T follicular helper cell (primary cell): ENCODE measurements around the gene LIMK2.
"Not testable (repeated sequence)": the region's sequence is repeated elsewhere in the genome, so short reads cannot be mapped to it uniquely, and the experiment has no call there.

Experiments used
- DNase-seq: peaks from one replicate; pipeline ENCODE4 v3.0.0-alpha.2; 2020; ENCODE audit warnings: low read depth
- total RNA-seq, 2 experiments: gene quantifications; one replicate each; lab custom pipeline; 2026; lab: John Stamatoyannopoulos, UW

Gene LIMK2
- 23.5 to 39.0 reads per million in 2 experiments for total RNA-seq

DNA sequence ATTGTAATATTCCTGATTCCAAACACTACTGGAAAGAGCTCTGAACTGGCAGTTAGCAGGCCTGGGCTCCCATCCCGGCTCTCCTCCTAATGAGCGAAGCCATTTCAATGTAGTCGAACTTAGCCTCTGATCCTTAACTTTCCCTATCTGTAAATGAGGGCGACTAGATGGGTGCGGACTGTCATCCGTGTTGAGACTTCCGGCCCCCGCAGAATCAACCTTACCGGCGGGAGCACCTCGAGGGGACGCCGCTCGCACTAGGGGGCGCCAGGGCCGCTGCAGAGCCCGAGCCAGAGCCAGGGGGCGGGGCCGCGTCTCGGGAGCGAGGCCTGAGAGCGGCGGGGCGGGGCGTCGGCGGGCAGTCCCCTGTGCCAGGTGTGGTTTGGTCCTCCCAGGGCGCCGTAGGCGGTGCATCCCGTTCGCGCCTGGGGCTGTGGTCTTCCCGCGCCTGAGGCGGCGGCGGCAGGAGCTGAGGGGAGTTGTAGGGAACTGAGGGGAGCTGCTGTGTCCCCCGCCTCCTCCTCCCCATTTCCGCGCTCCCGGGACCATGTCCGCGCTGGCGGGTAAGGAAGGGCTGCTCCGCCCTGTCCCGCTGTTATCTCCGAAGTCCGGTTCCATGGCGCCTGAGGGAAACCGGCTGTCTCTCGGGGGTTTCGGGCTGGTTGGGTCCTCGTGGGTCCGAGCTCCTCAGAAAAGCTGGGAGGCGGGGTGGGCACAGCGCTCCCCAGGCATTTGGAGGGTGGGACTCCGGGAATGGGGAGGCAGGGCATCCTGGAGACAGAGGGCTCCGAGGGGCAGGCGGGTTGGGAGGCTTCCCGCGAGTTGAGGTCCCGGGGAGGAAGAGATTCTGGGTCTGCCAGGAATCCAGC is at the start of gene LIMK2:
Gene LIMK2 (plus strand): TSS at position 437 of the 869 bp plus-strand sequence. CDS start 111 bp downstream, at position 548.
- DNase-seq, result peak; percentile 95

DNA sequence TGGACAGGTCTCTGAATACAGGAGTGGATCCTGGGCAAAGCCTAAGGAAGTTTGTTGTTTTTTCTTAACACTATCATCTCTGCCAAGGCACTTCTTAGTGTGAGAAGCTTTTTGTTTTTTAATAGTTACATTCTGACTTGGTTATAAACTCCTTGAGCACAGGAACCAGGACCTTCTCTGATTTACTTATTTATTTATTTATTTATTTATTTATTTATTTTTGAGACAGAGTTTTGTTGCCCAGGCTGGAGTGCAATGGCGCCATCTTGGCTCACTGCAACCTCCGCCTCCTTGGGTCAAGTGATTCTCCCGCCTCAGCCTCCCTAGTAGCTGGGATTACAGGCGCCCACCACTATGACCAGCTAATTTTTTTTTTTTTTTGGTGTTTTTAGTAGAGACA is 41.1 kb upstream of the LIMK2 start:
- no peak for DNase-seq

DNA sequence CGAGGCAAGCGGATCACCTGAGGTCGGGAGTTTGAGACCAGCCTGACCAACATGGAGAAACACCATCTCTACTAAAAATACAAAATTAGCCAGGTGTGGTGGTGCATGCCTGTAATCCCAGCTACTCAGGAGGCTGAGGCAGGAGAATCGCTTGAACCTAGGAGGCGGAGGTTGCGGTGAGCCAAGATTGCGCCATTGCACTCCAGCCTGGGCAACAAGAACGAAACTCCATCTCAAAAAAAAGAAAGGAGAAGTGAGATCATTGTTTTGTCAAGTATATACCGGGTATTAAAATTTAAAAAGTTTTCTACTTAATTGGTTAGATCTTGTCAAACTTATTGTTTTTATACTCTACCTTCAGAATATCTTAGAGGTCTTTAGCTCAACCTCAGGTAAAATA is 40.4 kb upstream of the LIMK2 start:
- not testable (repeated sequence) for DNase-seq

DNA sequence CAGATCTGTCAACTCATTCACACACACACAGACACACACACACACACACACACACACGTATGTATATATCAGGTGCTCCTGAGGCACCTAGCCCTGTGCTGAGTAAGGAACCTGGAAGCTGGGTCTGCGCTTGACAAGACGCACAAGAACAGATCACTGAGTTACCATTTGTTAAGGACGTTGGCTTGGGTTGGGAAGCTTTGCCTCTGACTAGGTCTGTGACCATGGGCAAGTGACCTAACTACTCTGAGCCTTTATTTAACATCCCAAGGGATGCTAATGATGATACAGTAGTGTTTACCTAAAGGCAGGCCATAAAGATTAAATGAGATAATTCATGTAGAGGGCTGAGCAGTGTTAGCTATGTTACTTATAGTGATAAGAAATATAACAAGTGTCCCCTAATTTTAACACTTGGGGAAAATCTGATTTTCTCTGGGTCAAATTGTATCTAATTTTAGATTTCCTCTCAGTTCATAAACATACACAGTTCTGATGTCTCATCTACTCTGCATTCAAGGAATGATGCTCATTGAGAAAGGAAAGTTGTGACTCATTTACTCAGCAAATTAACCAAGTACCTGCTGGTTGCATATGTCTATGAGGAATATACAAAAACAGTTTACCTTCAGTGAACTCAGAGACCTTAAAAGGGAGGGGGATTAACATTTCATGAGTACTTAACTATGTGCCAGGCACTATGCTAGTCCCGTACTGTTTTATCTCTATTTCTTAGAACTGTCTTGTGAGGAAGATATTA is 38.5 kb upstream of the LIMK2 start:
- DNase-seq, result no peak

DNA sequence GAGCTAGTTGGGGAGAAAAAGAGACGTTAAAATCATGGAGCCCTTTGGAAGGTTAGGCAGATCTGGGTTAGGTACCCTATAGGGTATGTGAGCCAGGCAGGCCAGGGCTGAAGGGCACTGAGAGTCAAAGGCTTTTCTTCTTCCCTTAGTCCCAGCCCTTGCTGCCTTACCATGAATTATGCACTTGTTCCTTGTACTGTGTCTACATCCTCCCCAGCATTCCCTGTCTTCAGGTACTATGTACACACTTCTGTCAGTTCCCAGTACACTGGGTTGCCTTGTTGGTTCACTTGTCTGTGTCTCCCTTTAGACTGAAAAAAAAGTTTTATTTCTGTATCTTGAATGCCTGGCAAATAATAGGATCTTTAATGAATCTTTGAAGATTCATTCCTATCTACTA is 35.2 kb upstream of the LIMK2 start:
- DNase-seq, result no peak

DNA sequence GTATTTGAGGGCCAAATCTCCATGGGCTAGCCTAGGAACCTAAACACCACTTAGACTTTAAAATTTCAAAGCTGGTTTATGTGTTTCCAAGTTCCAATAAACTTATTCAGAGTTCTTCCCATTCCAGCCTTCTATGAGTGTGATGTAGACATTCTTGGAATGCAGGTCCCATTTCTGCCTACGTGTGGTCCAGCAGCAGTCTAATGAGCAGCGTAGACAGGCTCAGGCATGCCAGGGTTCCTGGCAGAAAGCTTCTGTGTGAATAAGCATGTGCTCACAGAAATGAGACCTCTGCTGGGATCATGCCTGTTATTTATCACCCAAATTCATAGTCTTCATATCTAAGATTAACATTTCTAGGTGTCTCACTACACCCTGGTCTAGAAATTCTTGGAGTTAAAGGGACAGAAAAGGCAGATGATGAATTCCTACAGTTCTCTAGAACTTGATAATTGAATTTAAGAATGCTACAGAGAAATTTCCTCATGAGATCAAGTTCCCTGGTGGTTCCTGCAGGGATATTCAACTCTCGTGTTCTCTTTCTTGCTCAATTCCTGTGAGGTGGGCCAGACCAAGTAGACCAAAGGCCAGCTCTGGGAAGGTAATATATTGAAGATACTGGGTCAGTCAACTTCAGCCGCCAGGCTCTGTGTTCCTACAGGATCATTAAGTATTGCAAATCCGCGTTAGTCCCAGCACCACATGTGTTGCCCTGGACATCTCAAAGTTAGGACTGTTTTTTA is 34.5 kb upstream of the LIMK2 start:
- DNase-seq, result no peak

DNA sequence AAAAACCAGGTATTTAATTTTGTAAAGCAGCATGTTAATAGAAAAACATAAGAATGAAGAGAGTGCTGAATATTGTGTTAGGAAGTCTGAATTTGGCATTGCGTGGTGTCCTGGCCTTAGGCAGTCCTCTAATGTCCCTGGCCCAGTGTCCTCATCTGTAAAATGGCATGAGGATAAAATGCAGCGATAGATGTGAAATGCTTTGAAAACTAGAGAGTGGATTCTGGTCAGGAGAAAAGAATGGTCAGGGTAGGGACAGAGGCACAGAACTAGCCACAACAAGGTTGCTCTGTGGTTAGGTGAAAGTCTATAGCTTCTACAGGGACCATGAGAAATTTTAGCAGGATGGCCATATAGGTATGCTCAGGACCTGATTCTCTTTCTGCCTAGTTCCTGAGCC is 33.2 kb upstream of the LIMK2 start:
- DNase-seq, result no peak

DNA sequence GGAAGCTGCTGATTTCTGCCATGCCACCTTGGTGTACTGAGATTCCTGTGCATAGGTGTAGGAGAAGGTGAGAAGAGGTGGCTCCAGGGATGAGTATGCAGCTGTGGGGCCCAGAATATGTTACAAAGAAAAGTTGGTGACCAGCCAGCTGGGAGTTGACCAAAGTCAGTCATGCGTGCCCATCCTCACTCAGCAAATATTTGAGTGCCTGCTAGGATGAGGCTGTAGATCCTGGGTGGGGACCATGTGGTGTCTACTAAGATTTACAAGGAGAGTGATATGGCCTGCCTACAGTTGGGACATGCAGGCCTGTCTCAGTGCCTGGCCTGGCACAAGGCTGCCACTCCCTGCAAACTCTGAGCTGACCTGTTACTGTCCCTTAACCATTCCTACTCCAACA is 32.8 kb upstream of the LIMK2 start:
- DNase-seq, result no peak

DNA sequence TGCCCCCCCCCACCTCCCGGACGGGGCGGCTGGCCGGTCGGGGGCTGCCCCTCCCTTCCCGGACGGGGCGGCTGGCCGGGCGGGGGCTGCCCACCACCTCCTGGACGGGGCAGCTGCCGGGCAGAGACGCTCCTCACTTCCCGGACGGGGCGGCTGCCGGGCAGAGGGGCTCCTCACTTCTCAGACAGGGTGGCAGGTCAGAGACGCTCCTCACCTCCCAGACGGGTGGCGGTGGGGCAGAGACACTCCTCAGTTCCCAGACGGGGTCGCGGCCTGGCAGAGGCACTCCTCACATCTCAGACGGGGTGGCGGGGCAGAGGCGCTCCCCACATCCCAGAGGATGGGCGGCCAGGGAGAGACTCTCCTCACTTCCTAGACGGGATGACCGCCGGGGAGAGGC is 28.1 kb upstream of the LIMK2 start:
- no peak for DNase-seq

DNA sequence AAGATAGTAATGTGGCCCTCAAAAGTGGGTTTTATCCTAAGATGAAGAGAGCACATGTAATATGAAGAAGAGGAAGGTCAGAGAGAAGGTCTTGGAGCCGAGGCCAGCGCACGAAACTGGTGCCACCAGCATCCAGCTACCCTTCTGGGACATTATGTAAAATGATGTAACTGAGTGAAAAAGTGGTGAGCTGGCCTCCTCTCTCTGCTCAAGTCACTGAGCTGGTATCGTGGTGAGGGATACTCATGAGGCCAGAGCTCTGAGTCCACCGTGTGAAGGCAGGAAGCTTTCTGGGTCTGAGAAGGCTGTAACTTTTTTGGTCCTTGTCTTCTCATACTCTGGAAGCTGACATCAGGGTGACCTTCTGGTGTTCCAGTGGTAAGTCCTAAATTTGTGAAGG is 27.0 kb upstream of the LIMK2 start:
- DNase-seq, result no peak

DNA sequence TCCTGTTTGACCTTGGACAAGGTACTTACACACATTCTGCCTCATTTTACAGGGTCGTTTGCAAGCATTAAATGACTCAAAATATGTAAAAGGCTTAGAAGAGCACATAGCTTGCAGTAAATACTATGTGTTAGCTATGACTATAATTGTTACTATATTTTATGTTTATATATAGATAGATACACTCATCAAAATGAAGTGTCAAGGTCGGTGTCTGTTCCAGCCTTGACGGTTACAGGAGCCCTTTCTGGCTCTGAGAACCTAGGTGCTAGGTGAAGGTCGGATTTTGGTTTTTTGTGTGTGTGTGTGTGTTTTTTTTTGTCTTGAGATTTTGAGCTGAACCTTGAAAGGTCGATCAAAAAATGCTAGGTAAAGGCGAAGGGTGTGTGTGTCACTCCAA is 24.5 kb upstream of the LIMK2 start:
- DNase-seq, result no peak

DNA sequence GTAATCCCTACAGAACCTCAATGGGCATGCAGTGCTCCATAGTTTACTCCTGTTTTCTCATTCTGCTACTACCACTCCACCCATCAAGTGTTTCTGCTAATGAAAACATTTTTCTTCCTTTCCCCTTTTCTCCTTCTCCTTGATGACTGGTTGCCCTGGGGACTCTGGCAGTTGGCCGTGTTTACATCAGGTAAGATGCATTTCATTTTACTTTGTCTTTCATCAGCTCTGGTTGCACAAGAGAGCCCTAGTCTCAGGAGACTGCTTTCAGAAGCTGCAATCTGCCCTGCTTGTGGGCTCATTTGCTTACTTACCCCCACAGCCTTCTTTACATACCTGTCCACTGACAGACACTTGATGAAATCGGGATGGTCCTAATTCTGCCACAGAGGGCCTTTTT is 19.6 kb upstream of the LIMK2 start:
- DNase-seq, result no peak

DNA sequence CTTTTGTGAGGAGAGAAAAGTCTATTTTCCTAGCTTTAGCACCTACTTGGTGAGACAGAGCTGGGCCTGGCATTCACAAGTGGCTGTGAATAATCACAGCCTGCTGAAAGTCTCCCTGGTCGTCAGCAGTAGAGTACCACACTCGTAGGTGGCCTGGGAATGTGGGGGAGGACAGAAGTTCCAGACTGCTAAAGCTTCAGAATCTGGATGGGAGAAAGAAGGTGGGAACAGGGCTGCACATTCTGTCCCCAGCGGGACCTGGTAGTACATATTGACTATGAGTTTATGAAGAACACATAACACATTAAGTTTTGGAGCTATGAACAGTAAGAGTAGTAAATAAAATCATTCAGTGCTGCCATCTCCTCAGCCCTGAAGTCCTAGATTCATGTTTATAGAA is 19.0 kb upstream of the LIMK2 start:
- DNase-seq, result no peak

DNA sequence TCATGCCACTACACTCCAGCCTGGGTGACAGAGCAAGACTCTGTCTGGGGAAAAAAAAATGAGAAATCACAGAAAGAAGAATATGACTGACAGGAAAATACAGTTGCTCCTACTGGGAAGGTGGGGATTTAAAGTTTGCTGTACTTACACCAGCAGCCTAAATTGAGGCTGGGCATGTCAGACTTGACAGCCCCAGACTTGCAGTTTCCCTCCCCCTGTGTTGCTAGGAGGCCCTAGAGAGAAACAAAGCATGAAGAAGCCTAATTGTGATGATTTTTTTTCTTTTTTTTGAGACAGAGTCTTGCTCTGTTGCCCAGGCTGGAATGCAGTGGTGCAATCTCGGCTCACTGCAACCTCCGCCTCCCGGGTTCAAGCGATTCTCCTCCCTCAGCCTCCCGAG is 17.4 kb upstream of the LIMK2 start:
- not testable (repeated sequence) for DNase-seq

DNA sequence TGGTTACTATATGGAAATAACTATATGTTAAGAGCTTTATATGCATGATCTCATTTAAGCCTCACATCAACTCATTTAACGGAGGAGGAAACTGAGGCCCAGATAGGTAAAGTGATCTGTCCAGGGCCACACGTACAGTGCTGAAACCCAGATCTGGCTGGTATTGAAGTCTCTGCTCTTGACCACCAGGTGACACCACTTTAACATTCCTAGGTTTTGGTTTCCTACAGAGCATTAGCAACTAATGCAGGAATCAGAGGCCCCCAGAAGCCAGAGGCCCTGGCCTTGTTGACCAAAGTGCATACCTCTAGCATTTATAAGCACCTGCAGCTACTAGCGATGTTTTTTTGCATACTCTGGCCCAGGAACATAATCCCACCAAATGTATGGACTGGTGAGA is 12.9 kb upstream of the LIMK2 start:
- no peak for DNase-seq

DNA sequence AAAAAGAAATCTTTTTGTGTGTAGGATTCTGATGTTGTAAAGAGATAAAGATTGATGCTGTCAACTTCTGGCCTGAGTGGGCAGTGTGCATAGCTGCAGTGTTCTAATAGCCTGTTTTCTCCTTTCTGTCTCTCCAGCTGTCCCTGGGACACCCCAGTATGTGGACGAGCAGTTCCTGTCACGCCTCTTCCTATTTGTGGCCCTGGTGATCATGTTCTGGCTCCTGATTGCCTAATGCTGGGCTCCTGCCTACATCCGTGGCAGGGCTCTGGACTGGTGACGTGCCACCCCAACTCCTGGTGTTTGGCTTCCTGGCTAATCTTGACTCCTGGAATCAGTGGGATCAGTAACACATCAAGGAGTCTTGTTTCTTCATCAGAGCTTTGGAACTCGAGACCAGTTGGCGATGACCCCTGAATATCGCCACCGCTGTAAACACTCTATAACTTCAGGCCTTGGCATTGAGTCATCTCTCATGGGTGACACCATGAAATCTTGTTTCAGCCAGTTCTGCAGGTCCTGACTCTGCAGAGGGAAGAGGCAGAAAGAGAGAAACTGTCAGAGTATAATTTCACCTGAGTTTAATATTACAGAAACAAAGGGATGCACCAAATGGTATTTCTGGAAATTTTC is 7.6 kb upstream of the LIMK2 start:
- not testable (repeated sequence) for DNase-seq

DNA sequence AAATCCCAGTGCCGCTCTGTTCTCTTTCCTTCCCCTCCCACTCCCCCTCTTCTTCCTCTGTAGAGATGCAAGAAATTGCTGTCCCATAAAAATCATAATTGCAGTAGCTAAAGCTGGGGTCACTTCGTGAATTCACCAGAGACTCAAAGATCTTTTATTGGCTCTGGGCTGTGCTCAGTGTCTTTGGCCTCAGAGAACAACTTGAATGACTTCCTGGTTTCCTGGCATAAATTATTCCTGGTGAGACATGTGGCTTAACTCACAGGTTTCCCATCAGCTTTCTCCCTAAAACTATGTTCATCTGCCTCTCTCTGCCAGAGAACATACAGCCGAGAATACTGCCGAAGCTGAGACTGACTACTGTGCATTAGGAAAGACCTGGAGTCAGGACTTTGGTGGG is 7.0 kb upstream of the LIMK2 start:
- DNase-seq, result not testable (repeated sequence)

DNA sequence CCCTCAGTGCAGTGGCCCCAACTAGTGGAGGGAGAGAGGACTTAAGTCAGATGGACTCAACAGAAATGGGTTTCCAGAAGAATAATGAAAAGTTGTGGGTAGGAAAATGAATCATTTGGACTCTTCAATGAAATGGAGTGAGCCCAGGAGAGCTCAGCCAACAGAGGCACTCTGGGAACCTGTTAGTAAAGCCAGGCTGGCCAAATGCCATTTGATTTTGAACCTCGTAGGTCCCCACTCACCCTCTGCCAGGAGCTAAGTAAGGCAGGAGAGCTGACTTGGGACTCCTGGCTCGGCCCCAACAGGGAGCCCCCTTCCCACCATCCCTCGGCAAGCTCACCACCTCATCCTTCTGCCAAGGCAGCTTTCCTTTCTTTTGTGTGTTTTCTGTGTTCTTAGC is 5.6 kb upstream of the LIMK2 start:
- not testable (repeated sequence) for DNase-seq

DNA sequence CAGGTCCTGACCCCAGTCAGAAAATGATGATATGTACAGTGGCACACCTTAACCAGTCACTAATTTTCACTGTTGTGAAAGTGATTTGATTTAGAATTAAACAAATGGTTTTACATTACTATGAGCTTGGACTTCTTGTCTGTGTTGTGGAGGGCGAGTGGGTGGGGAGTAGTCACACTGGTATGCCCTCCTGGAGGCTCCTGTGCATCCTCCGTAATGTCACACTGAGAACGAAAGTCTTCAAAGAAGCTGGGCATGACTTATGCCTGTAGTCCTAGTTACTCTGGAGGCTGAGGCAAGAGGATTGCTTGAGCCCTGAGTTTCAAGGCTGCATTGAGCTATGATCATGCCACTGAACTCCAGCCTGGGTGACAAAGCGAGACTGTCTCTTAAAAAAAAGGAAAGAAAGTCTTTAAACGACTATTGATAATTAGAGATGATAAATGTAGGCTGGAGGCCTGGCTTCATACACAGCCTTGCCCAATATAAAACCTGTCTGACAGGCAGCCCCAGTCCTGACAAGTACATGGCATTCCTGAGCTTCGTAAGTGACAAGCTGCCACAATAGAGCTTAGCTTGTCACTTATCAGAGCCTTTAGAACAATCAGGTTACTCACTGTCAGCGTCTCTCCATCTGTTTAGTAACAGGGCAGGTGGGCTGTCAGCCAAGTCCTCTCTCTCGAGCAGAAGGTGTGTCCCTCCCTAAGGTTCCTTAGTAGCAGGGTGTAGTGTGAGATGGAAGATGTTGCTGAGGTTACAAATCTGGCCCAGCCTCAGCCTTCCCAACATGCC is 5.0 kb upstream of the LIMK2 start:
- DNase-seq, result no peak

DNA sequence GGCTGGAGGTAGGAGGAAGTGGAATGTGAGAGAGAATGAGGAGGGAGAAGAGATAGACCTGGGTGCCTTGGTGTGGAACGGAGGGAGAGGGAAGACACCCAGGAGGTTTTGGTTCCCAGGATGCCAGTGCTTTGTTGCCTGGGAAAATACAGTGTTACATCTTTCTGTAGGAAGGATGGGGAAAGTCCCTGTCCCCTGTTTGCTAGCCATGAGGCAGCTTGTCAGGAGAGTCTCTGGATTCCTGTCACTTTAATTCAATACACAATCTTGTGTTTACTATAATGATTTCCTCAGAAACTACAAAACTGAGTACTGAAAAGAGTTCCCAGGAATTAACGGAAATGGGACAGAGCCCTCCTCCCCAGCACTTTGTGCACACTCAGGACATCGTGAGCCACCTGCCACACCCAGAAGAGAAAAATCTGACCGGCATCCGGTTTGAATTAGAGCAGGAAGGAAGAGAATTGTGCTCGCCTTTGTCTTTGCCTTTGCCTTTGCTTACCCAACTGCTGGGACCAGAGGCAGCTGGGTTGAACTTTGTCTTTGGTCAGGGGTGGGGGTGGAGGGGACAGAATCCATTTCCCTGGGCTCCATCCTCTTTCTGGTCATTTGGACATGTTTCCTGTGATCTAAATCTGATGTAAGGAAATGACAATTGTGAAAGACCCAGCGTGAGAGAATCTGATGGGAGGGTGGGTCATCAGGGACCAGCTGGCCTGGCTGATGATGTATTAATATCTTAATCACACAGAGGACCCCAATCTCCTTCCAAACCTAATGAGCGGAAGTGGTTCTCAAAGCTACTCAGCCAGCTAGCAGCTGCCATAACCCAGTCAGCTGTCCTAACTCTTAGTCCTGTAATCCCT is 1.3 kb upstream of the LIMK2 start:
- no peak for DNase-seq
